A549 (cell line): Measurements from ENCODE around the gene TRIM58. TPM values are rescaled to one million over a fixed set of nuclear protein-coding genes. Genes with fewer than 3 reads are reported as not detected.

ENCODE experiments used
- ATAC-seq, 2 experiments: fragments of 200-7000 bp in 1 of 2; fragments of >200 bp in 1 of 2; cut with Nextera tagmentation in 1 of 2; cut with Tn5 transposase in 1 of 2; 3 replicates each; pipeline versions ENCODE4 v1.8.0 to v1.9.1; 2018 to 2020; ENCODE audit warnings: mild to moderate bottlenecking in 1 of 2, moderate library complexity in 1 of 2
- CTCF ChIA-PET: fragments of 300-600 bp; sonication (Branson Sonifier 250); formaldehyde crosslinking; extraction: SDS; loops from one replicate; lab custom pipeline; 2021; ENCODE audit warnings: antibody characterized with exemption, inconsistent platforms; lab: Yijun Ruan, JAX
- POLR2A ChIA-PET: fragments of 350-600 bp; formaldehyde crosslinking; extraction: SDS; loops from one replicate; lab custom pipeline; 2021; ENCODE audit warnings: antibody characterized with exemption, inconsistent platforms; lab: Yijun Ruan, JAX
- DNase-seq, 2 experiments: peaks; one replicate each; pipeline versions ENCODE4 v3.0.0 to v3.0.0-alpha.2; 2011 to 2016; ENCODE audit warnings: low read depth in 1 of 2, low spot score in 1 of 2
- FAIRE-seq: peaks from 2 replicates; lab custom pipeline; 2011; peaks lifted over from hg19 to GRCh38; lab: Jason Lieb, UNC
- H3K27ac ChIP-seq, 2 experiments: fragments of >200 bp; sonication (Bioruptor Twin); formaldehyde crosslinking; 3 replicates each; pipeline ENCODE4 v1.5.1; 2016 to 2017
- H3K4me1 ChIP-seq: fragments of >200 bp; sonication (Bioruptor Twin); formaldehyde crosslinking; 3 replicates; pipeline ENCODE4 v1.6.1; 2016
- H3K4me2 ChIP-seq: fragments of >200 bp; sonication (Bioruptor Twin); formaldehyde crosslinking; 3 replicates; pipeline ENCODE4 v1.6.1; 2016
- H3K4me3 ChIP-seq: fragments of >200 bp; sonication (Bioruptor Twin); formaldehyde crosslinking; 3 replicates; pipeline ENCODE4 v1.5.1; 2016
- H3K9me3 ChIP-seq: fragments of >200 bp; sonication (Bioruptor Twin); formaldehyde crosslinking; 3 replicates; pipeline ENCODE4 v1.6.1; 2016
- BHLHE40 ChIP-seq: IDR thresholded peaks from 2 replicates; pipeline ENCODE4 v1.6.1; 2012; ENCODE audit warnings: low read depth, low read length, inconsistent platforms
- CBX8 ChIP-seq: fragments of 200-600 bp; sonication (generic); IDR thresholded peaks from 2 replicates; pipeline ENCODE4 v1.6.1; 2016
- CHD2 ChIP-seq: fragments of 150-350 bp; IDR thresholded peaks from 2 replicates; pipeline ENCODE4 v1.6.1; 2014; ENCODE audit warnings: low read length; ENCODE audit not compliant: partially characterized antibody
- CHD4 ChIP-seq: fragments of 200-600 bp; sonication (generic); IDR thresholded peaks from 2 replicates; pipeline ENCODE4 v1.6.1; 2016; ENCODE audit warnings: antibody characterized with exemption, mild to moderate bottlenecking, borderline replicate concordance
- EP300 ChIP-seq, 2 experiments: fragments of >200 bp; sonication (Bioruptor Twin); formaldehyde crosslinking; IDR thresholded peaks; 2 replicates in 1 of 2; 3 replicates in 1 of 2; pipeline ENCODE4 v1.6.1; 2016 to 2017
- ESRRA ChIP-seq: fragments of 150-350 bp; IDR thresholded peaks from 2 replicates; pipeline ENCODE4 v1.6.1; 2014; ENCODE audit warnings: mild to moderate bottlenecking, low read length, borderline replicate concordance
- FOSB ChIP-seq: fragments of 250-450 bp; sonication (Bioruptor Pico); IDR thresholded peaks from 2 replicates; pipeline ENCODE4 v1.5.0; 2020; ENCODE audit warnings: mild to moderate bottlenecking, moderate library complexity
- HEYL ChIP-seq: fragments of 250-450 bp; sonication (Bioruptor Pico); IDR thresholded peaks from 2 replicates; pipeline ENCODE4 v1.8.0; 2021; ENCODE audit warnings: mild to moderate bottlenecking, moderate library complexity
- HOXB5 ChIP-seq: fragments of 250-450 bp; sonication (Bioruptor Pico); IDR thresholded peaks from 2 replicates; pipeline ENCODE4 v1.5.0; 2020; ENCODE audit warnings: mild to moderate bottlenecking, moderate library complexity
- JUN ChIP-seq, 2 experiments: fragments of >200 bp; sonication (Bioruptor Twin); formaldehyde crosslinking; IDR thresholded peaks; 2 replicates in 1 of 2; 3 replicates in 1 of 2; pipeline ENCODE4 v1.6.1; 2016 to 2017
- JUNB ChIP-seq: fragments of >200 bp; sonication (Bioruptor Twin); formaldehyde crosslinking; IDR thresholded peaks from 2 replicates; pipeline ENCODE4 v1.6.1; 2016
- MAFK ChIP-seq: fragments of 450-650 bp; IDR thresholded peaks from 2 replicates; pipeline ENCODE4 v1.6.1; 2014; ENCODE audit not compliant: partially characterized antibody
- MAZ ChIP-seq: fragments of 150-350 bp; IDR thresholded peaks from 2 replicates; pipeline ENCODE4 v1.6.1; 2014; ENCODE audit warnings: antibody characterized with exemption, low read depth, low read length, borderline replicate concordance
- MYC ChIP-seq: IDR thresholded peaks from 2 replicates; pipeline ENCODE4 v1.6.1; 2012; ENCODE audit warnings: mild to moderate bottlenecking, inconsistent platforms, low read length, improper control_type of control experiment, borderline replicate concordance
- POLR2AphosphoS2 ChIP-seq: conservative IDR thresholded peaks from 2 replicates; pipeline ENCODE4 v1.6.1; 2012; ENCODE audit warnings: low read length, improper control_type of control experiment, inconsistent platforms
- RAD21 ChIP-seq, 2 experiments: fragments of >200 bp in 1 of 2; sonication (Bioruptor Twin) in 1 of 2; formaldehyde crosslinking in 1 of 2; IDR thresholded peaks in 1 of 2; conservative IDR thresholded peaks in 1 of 2; 2 replicates in 1 of 2; 3 replicates in 1 of 2; pipeline ENCODE4 v1.6.1; 2012 to 2018; ENCODE audit warnings: inconsistent platforms in 1 of 2
- RARB ChIP-seq: fragments of 250-450 bp; sonication (Bioruptor Pico); IDR thresholded peaks from 2 replicates; pipeline ENCODE4 v1.8.0; 2021; ENCODE audit warnings: mild to moderate bottlenecking, moderate library complexity
- RCOR1 ChIP-seq: fragments of 150-350 bp; IDR thresholded peaks from 2 replicates; pipeline ENCODE4 v1.6.1; 2014; ENCODE audit warnings: antibody characterized with exemption, low read length, low read depth
- RFX5 ChIP-seq: fragments of 450-650 bp; IDR thresholded peaks from 2 replicates; pipeline ENCODE4 v1.7.1; 2014; ENCODE audit warnings: antibody characterized with exemption, mild to moderate bottlenecking, moderate library complexity
- SMC3 ChIP-seq: fragments of >200 bp; sonication (Bioruptor Twin); formaldehyde crosslinking; IDR thresholded peaks from 3 replicates; pipeline ENCODE4 v1.6.1; 2018; ENCODE audit warnings: inconsistent platforms
- TFCP2L1 ChIP-seq: fragments of 250-450 bp; sonication (Bioruptor Pico); IDR thresholded peaks from 2 replicates; pipeline ENCODE4 v1.5.0; 2021; ENCODE audit warnings: mild to moderate bottlenecking
- ZFP36 ChIP-seq: fragments of 450-650 bp; IDR thresholded peaks from 2 replicates; pipeline ENCODE4 v1.6.1; 2014; ENCODE audit warnings: borderline replicate concordance; ENCODE audit not compliant: partially characterized antibody
- ZSCAN20 ChIP-seq: fragments of 250-450 bp; sonication (Bioruptor Pico); IDR thresholded peaks from 2 replicates; pipeline ENCODE4 v1.8.0; 2022; ENCODE audit warnings: mild to moderate bottlenecking, moderate library complexity
- WGBS: methylation state at CpG from one replicate; pipeline ENCODE4 v1.1.6; 2017; ENCODE audit errors: missing lambda C conversion rate; 5-methylcytosine and 5-hydroxymethylcytosine counted together
- polyA plus RNA-seq, 4 experiments: library from polyadenylated mRNA; depleted of rRNA in 3 of 4; stranded (reverse); fragments of >200 nt; fragmentation: RNase III in 1 of 4; extraction: RNeasy Plus Mini Kit Qiagen cat#74134 plus additional on column Dnase treatment in 1 of 4; gene quantifications; 2 replicates in 3 of 4; 3 replicates in 1 of 4; pipeline ENCODE4 v1.2.3, GENCODE V29; 2011 to 2017
- TF ChIP-seq, protein P1 (sequence below): IDR thresholded peaks from 2 replicates; pipeline ENCODE4 v1.6.1; 2012
- TF ChIP-seq, protein P2 (sequence below): fragments of 450-650 bp; IDR thresholded peaks from 2 replicates; pipeline ENCODE4 v1.6.1; 2014; ENCODE audit warnings: antibody characterized with exemption
- TF ChIP-seq, protein P3 (sequence below): fragments of 150-350 bp; IDR thresholded peaks from 2 replicates; pipeline ENCODE4 v1.6.1; 2014; ENCODE audit warnings: low read depth, mild to moderate bottlenecking, low read length
- TF ChIP-seq, protein P4 (sequence below): fragments of >200 bp; sonication (Bioruptor Twin); formaldehyde crosslinking; IDR thresholded peaks from 2 replicates; pipeline ENCODE4 v1.6.1; 2016

The TRIM58 gene
- polyA plus RNA-seq, 2 of the 4 experiments (the other 2 are of a cell fraction) = not detected

DNA sequence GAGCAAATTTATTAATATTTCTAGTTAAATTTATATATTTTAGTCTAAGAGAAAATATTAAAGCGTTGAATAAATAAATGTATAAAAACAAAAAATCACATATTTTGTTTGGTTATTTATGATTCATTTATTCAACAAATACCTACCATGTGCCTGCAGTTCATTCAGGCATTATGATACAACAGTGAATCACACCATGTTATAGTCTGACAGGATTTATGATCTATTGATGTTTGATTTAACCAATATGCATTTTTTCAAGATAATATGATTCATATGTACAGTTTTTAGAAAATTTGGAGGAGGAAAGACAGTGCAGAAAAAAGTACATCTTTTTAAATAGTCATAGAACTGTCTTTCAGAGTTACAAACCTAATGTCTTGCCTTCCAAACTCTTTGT lies 7.4 kb upstream of the TRIM58 start (continued):
- TF ChIP-seq TFCP2L1 = no peak
- TF ChIP-seq, protein P1, sequence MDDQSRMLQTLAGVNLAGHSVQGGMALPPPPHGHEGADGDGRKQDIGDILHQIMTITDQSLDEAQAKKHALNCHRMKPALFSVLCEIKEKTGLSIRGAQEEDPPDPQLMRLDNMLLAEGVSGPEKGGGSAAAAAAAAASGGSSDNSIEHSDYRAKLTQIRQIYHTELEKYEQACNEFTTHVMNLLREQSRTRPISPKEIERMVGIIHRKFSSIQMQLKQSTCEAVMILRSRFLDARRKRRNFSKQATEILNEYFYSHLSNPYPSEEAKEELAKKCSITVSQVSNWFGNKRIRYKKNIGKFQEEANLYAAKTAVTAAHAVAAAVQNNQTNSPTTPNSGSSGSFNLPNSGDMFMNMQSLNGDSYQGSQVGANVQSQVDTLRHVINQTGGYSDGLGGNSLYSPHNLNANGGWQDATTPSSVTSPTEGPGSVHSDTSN = no peak

DNA sequence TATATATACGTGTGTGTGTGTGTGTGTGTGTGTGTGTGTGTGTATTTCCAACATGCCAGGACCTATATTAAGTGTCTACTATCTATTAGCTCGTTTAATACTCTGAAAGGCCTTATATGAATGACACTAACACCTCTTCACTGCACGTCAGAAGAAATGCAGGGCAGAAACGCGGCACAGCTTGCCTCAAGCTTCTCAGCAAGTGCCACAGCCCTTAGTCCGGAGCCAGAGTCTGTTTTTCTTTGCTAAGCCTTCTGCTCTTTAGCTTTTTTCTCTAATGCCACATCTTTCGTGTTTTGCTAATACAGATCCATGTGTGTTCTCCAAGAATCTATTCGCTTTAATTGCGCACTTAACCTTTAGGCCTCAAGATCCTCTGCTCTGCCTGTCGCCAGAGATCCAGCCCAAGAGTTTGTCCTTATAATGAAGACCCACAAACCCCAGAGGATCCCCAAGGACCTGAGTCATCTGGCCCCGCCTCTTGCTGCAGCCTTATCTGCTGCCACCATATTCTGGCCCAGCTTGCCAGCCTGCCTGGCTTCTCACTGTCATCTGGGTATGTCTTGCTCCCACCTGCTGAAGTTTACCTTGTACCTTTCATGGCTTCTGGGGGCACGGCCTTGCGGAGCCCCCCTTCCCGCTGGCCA lies 2.0 kb upstream of the TRIM58 start:
- no peak for FAIRE-seq
- 23% methylated on average over 13 of the region's 14 CpGs for WGBS
- DNase-seq = no peak
- H3K27ac ChIP-seq = no peak overlapping the region
- H3K4me3 ChIP-seq = no peak overlapping the region
- H3K9me3 ChIP-seq = 0 out of 3 replicates have a peak, but pooled peaks cover 5% of the 10 kb centered on the region
- CTCF ChIA-PET = no interaction called here
- TF ChIP-seq, protein P2, sequence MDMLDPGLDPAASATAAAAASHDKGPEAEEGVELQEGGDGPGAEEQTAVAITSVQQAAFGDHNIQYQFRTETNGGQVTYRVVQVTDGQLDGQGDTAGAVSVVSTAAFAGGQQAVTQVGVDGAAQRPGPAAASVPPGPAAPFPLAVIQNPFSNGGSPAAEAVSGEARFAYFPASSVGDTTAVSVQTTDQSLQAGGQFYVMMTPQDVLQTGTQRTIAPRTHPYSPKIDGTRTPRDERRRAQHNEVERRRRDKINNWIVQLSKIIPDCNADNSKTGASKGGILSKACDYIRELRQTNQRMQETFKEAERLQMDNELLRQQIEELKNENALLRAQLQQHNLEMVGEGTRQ = no peak
- TF ChIP-seq POLR2AphosphoS2 (no peak), RCOR1 (no peak), RFX5 (no peak), JUN (IDR thresholded peaks at IDR 0.05) (no peak), HEYL (CRISPR knock-in tag) (no peak), MAFK (no peak), CBX8 (no peak), SMC3 (no peak), RAD21 (conservative IDR thresholded peaks at IDR 0.05 in 1 of 2, IDR thresholded peaks at IDR 0.05 in 1 of 2) (no peak), JUNB (no peak), CHD2 (no peak), MAZ (no peak), ZSCAN20 (no peak), CHD4 (no peak), TFCP2L1 (no peak), FOSB (no peak), RARB (no peak)
- TF ChIP-seq, protein P3, sequence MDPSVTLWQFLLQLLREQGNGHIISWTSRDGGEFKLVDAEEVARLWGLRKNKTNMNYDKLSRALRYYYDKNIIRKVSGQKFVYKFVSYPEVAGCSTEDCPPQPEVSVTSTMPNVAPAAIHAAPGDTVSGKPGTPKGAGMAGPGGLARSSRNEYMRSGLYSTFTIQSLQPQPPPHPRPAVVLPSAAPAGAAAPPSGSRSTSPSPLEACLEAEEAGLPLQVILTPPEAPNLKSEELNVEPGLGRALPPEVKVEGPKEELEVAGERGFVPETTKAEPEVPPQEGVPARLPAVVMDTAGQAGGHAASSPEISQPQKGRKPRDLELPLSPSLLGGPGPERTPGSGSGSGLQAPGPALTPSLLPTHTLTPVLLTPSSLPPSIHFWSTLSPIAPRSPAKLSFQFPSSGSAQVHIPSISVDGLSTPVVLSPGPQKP = no peak
- POLR2A ChIA-PET = no interaction called here
- no peak overlapping the region for H3K4me2 ChIP-seq
- ATAC-seq = no peak
- no peaks in the 10 kb centered on the region for H3K4me1 ChIP-seq

DNA sequence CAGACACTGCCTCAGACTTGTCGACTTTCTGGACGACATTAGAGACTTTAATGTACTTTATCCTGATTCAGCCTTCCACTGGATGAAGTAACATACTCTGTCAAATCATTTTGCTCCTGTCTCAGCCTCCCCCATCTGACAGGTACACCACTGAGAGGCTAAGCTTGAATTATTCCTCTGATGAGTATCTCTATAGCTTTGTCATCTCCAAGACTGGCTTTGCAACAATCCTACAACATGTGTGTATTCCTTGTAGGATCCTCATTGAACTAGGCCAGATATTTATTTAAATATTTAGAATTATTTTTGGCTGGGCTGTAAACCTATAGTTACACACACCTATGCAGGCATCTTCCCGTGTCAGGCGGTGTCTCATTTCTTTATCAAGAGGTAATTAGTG lies 1.1 kb upstream of the TRIM58 start:
- no peak overlapping the region for H3K4me2 ChIP-seq
- WGBS = 9% methylated on average over 4 of the region's 4 CpGs
- POLR2A ChIA-PET = no interaction called here
- H3K4me1 ChIP-seq = no peaks in the 10 kb centered on the region
- H3K9me3 ChIP-seq = 0 out of 3 replicates have a peak, but pooled peaks cover 5% of the 10 kb centered on the region
- no peak overlapping the region for H3K4me3 ChIP-seq
- ATAC-seq (no peak), FAIRE-seq (no peak), DNase-seq (no peak)
- CTCF ChIA-PET = no interaction called here
- no peak overlapping the region for H3K27ac ChIP-seq
- TF ChIP-seq, protein P2 = no peak
- TF ChIP-seq RAD21 (conservative IDR thresholded peaks at IDR 0.05 in 1 of 2, IDR thresholded peaks at IDR 0.05 in 1 of 2) (no peak), MAZ (no peak), ZFP36 (no peak), RFX5 (no peak), HOXB5 (CRISPR knock-in tag) (no peak), BHLHE40 (no peak), EP300 (IDR thresholded peaks at IDR 0.05) (no peak), ESRRA (no peak), MYC (no peak)
- TF ChIP-seq, protein P4, sequence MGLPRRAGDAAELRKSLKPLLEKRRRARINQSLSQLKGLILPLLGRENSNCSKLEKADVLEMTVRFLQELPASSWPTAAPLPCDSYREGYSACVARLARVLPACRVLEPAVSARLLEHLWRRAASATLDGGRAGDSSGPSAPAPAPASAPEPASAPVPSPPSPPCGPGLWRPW = no peak
- TF ChIP-seq, protein P1 = no peak
